Stimulated activated memory B cell treated with anti-CD40 and anti-IgM and Interleukin-4, amounts not matched to agents 10 μg/mL and 1 μg/mL and 100 μg/mL, for 72 hours (primary cell): Measurements from ENCODE around the gene EFNB3.

Experiments
- ATAC-seq: fragments of 150-1000 bp; cut with Tn5 transposase; 2 replicates; pipeline ENCODE4 v1.10.0; 2021
- H3K27ac Mint-ChIP-seq: one replicate; pipeline ENCODE4 v1.8.0; 2022; ENCODE audit warnings: mild to moderate bottlenecking, mixed read lengths
- H3K27me3 Mint-ChIP-seq: one replicate; pipeline ENCODE4 v1.8.0; 2022; ENCODE audit warnings: mixed read lengths
- H3K36me3 Mint-ChIP-seq: one replicate; pipeline ENCODE4 v1.8.0; 2022; ENCODE audit warnings: mixed read lengths
- H3K4me1 Mint-ChIP-seq: one replicate; pipeline ENCODE4 v1.8.0; 2022; ENCODE audit warnings: mixed read lengths
- H3K4me3 Mint-ChIP-seq: one replicate; pipeline ENCODE4 v1.8.0; 2022; ENCODE audit warnings: mild to moderate bottlenecking, moderate library complexity, mixed read lengths
- H3K9me3 Mint-ChIP-seq: one replicate; pipeline ENCODE4 v1.8.0; 2022; ENCODE audit warnings: mixed read lengths

Gene EFNB3, protein sequence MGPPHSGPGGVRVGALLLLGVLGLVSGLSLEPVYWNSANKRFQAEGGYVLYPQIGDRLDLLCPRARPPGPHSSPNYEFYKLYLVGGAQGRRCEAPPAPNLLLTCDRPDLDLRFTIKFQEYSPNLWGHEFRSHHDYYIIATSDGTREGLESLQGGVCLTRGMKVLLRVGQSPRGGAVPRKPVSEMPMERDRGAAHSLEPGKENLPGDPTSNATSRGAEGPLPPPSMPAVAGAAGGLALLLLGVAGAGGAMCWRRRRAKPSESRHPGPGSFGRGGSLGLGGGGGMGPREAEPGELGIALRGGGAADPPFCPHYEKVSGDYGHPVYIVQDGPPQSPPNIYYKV

DNA sequence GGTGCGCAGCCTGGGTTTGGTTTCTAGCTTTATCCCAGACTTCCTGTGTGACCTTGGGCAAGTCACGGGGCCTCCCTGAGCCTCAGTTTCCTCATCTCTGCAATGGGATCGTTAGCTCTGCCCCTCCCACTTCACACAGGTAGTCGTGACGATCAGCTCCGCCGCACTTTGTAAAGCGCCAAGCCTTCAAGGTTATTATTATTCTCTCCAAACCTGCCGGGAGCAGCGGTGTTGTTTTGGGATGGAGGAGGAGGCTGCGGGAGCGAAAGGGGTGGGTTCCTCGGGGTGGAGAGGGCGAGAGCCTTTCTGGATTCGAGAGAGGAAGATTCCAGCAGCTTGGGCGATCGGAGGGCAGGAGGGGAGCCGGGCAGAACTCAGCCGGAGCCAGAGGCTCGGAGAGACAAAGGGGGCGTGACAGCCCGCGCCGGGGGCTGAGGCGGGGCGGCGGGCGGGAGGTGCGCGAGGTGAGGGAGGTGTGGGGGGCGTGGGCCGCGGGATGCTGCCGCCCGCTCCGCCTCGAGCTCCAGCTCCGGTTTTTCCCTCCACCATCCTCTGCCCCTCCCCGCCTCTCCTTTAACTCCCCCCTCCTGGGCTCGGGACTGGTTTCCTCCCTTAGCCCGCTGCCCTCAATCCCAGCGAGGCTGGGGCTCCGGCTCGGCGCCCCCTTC, at the start of gene EFNB3:
Gene EFNB3, plus strand, starts transcription at position 602 of the 668 bp plus-strand sequence. CDS start 397 bp downstream, outside the sequence.
- H3K4me3 Mint-ChIP-seq = peak within 1 kb of the TSS; percentile 65
- peaks cover 40% of the 10 kb centered on the region for H3K36me3 Mint-ChIP-seq
- peaks cover 25% of the 10 kb centered on the region for H3K4me1 Mint-ChIP-seq
- no peak within 1 kb of the TSS for H3K27ac Mint-ChIP-seq
- peaks cover 87% of the 10 kb centered on the region for H3K27me3 Mint-ChIP-seq
- peak; percentile 5 for ATAC-seq
- no peaks in the 10 kb centered on the region for H3K9me3 Mint-ChIP-seq

DNA sequence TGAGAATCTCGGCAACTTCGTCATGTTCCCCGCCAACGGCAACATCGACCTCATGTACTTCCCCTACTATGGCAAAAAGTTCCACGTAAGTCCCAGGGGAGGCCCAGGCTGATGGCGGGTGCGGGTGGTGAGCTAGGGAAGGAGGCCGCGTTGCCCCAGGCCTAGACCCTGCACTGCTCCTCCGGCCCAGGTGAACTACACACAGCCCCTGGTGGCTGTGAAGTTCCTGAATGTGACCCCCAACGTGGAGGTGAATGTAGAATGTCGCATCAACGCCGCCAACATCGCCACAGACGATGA, 49.5 kb upstream of the EFNB3 start:
- Mint-ChIP-seq H3K9me3 (peaks cover 2% of the 10 kb centered on the region), H3K36me3 (peaks cover 5% of the 10 kb centered on the region), H3K27me3 (peaks cover 20% of the 10 kb centered on the region), H3K27ac (peak overlapping the region; percentile 57), H3K4me1 (peaks cover 37% of the 10 kb centered on the region), H3K4me3 (no peak overlapping the region)
- ATAC-seq = peak; percentile 65

DNA sequence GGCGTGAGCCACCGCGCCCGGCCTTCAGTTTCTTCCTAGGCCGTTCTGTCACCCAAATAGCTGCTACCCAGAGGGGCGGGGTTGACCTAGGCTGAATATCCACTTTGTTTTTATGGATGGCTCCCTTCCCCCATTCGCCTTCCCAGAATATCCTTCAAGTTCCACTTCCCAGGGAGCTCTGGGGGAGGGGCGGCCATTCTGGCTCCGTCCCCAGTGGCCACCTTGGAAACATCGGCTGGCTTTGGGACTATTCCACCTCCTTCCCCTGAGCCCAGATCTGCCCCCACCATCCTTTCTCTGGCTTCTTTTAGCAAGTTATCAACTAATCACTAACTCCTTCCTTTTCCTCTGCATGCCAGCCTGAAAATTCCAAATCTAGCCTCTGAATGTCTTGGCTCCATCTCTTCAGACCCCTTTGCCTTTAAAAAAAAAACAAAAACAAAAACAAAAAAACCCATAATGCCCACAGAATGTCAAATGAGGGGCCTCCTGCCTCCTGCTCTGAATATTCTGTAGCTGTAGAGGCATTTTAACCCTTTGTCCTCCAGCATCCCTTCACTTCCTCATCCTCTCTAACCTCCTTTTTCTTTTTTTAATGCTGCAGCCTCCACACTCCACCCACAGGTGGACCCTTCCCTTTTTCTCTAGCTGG, 47.9 kb upstream of the EFNB3 start:
- Mint-ChIP-seq H3K4me3 (no peak overlapping the region), H3K27ac (no peak overlapping the region), H3K36me3 (peaks cover 5% of the 10 kb centered on the region), H3K9me3 (peaks cover 2% of the 10 kb centered on the region), H3K27me3 (peaks cover 4% of the 10 kb centered on the region), H3K4me1 (peaks cover 27% of the 10 kb centered on the region)
- no peak for ATAC-seq

GRCh38 chr17:7667656-7668406, 37.2 kb upstream of the EFNB3 start:
- Mint-ChIP-seq H3K27ac (no peak overlapping the region), H3K9me3 (no peaks in the 10 kb centered on the region), H3K4me1 (no peaks in the 10 kb centered on the region), H3K36me3 (peaks cover 45% of the 10 kb centered on the region), H3K4me3 (no peak overlapping the region), H3K27me3 (no peaks in the 10 kb centered on the region)
- no peak for ATAC-seq

DNA sequence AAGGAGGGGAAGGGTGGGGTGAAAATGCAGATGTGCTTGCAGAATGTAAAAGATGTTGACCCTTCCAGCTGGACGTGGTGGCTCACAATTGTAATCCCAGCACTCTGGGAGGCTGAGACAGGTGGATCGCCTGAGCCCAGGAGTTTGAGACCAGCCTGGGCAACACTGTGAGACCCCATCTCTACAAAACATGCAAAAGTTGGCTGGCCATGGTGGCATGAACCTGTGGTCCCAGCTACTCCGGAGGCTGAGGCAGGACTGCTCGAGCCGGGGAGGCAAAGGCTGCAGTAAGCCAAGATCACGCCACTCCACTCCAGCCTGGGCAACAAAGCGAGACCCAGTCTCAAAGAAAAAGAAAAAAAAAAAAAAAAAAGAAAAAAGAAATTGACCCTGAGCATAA, 36.5 kb upstream of the EFNB3 start:
- no peaks in the 10 kb centered on the region for H3K27me3 Mint-ChIP-seq
- peaks cover 50% of the 10 kb centered on the region for H3K36me3 Mint-ChIP-seq
- H3K27ac Mint-ChIP-seq = no peak overlapping the region
- H3K4me1 Mint-ChIP-seq = no peaks in the 10 kb centered on the region
- no peak overlapping the region for H3K4me3 Mint-ChIP-seq
- no peak for ATAC-seq
- H3K9me3 Mint-ChIP-seq = peaks cover 2% of the 10 kb centered on the region

DNA sequence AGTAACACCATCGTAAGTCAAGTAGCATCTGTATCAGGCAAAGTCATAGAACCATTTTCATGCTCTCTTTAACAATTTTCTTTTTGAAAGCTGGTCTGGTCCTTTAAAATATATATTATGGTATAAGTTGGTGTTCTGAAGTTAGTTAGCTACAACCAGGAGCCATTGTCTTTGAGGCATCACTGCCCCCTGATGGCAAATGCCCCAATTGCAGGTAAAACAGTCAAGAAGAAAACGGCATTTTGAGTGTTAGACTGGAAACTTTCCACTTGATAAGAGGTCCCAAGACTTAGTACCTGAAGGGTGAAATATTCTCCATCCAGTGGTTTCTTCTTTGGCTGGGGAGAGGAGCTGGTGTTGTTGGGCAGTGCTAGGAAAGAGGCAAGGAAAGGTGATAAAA, 31.8 kb upstream of the EFNB3 start:
- Mint-ChIP-seq H3K4me1 (peaks cover 8% of the 10 kb centered on the region), H3K4me3 (no peak overlapping the region), H3K27me3 (no peaks in the 10 kb centered on the region), H3K9me3 (peaks cover 9% of the 10 kb centered on the region), H3K27ac (no peak overlapping the region), H3K36me3 (peaks cover 65% of the 10 kb centered on the region)
- no peak for ATAC-seq

GRCh38 chr17:7674934-7675333, 30.1 kb upstream of the EFNB3 start:
- H3K4me3 Mint-ChIP-seq = no peak overlapping the region
- no peaks in the 10 kb centered on the region for H3K27me3 Mint-ChIP-seq
- no peak for ATAC-seq
- no peak overlapping the region for H3K27ac Mint-ChIP-seq
- H3K9me3 Mint-ChIP-seq = peaks cover 9% of the 10 kb centered on the region
- H3K36me3 Mint-ChIP-seq = peaks cover 54% of the 10 kb centered on the region
- peaks cover 13% of the 10 kb centered on the region for H3K4me1 Mint-ChIP-seq

- Mint-ChIP-seq H3K36me3 (peaks cover 47% of the 10 kb centered on the region), H3K27me3 (no peaks in the 10 kb centered on the region), H3K4me1 (peaks cover 13% of the 10 kb centered on the region), H3K4me3 (no peak overlapping the region), H3K27ac (no peak overlapping the region), H3K9me3 (peaks cover 9% of the 10 kb centered on the region)
- ATAC-seq = no peak
Measured at GRCh38 chr17:7676533-7676932, 28.5 kb upstream of the EFNB3 start.

- Mint-ChIP-seq H3K4me3 (no peak overlapping the region), H3K27ac (no peak overlapping the region), H3K4me1 (peaks cover 13% of the 10 kb centered on the region), H3K36me3 (peaks cover 44% of the 10 kb centered on the region), H3K27me3 (no peaks in the 10 kb centered on the region), H3K9me3 (peaks cover 9% of the 10 kb centered on the region)
- ATAC-seq = no peak
Measured at GRCh38 chr17:7677388-7678067, 27.5 kb upstream of the EFNB3 start.

DNA sequence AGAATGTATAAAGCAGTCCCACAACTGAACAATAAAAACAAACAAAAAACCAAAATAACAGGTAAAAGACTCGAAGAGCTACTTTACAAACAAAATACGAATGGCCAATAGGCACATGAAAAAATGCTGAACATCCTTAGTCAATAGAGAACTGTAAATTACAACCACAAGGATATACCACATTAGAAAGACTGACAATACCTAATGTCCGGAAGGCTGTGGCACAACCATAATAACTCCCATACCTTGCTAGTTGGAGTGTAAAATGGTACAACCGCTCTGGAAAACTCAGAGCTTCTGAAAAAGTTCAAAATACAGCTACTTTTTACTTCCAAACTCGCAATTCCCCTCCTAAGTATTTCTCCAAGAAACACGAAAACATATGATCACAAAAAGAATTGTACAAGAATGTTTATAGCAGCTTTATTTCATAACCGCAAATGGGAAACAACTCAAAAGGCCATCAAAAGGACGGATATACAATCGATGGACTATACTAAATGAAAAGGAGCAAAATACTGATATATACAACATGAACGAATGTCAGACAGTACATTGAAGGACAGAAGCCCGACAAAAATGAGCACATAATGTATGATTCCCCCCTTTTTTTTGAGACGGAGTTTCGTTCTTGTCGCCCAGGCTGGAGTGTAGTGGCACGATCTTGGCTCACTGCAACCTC, 20.0 kb upstream of the EFNB3 start:
- Mint-ChIP-seq H3K4me1 (peaks cover 46% of the 10 kb centered on the region), H3K4me3 (peak overlapping the region; percentile 96)
- ATAC-seq = no peak

DNA sequence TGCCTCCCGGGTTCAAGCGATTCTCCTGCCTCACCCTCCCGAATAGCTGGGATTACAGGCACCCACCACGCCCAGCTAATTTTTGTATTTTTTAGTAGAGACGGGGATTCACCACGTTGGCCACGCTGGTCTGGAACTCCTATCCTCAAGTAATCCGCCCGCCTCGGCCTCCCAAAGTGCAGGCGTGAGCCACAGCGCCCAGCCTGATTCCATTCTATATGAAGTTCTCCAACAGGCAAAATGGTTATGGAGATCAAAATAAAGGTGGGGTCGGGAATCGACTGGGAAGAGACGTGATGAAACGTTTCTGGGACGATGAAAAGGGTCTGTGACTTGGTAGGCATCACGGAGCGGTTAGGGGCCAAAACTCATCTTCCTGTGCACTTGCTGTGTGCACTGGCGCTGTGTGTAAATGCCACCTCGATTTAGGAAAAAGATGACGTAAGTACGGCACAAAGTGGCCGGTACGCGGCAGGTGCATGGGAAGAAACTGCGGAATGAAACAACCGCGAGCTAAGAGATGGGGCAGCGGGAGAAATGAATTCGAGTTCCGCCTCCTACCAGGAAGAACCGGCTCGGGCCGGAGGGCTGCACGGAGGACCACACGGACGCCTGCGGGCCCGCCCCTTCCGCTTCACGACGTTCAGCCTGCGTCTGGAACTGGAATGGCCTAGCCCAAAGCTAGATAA, 19.3 kb upstream of the EFNB3 start:
- peak; percentile 86 for ATAC-seq
- no peaks in the 10 kb centered on the region for H3K9me3 Mint-ChIP-seq
- H3K27me3 Mint-ChIP-seq = no peaks in the 10 kb centered on the region
- H3K27ac Mint-ChIP-seq = peak overlapping the region; percentile 100
- peak overlapping the region; percentile 96 for H3K4me3 Mint-ChIP-seq
- peaks cover 22% of the 10 kb centered on the region for H3K36me3 Mint-ChIP-seq
- H3K4me1 Mint-ChIP-seq = peaks cover 50% of the 10 kb centered on the region

More for the DNA sequence above, 20.0 kb upstream of the EFNB3 start:
- no peaks in the 10 kb centered on the region for H3K27me3 Mint-ChIP-seq
- peak overlapping the region; percentile 100 for H3K27ac Mint-ChIP-seq
- peaks cover 18% of the 10 kb centered on the region for H3K36me3 Mint-ChIP-seq
- no peaks in the 10 kb centered on the region for H3K9me3 Mint-ChIP-seq

GRCh38 chr17:7686222-7687071, 18.6 kb upstream of the EFNB3 start:
- Mint-ChIP-seq H3K36me3 (peaks cover 29% of the 10 kb centered on the region), H3K4me3 (peak overlapping the region; percentile 96), H3K27ac (peak overlapping the region; percentile 100), H3K9me3 (no peaks in the 10 kb centered on the region), H3K27me3 (no peaks in the 10 kb centered on the region), H3K4me1 (peaks cover 50% of the 10 kb centered on the region)
- peak; percentile 79 for ATAC-seq
